ENCODE data around the gene IL17RD.

The IL17RD gene

GRCh38 chr3:57130571-57131209 is 34.5 kb downstream of the IL17RD start:
- no peak for DNase-seq (ENCODE audit: low spot score)

DNA sequence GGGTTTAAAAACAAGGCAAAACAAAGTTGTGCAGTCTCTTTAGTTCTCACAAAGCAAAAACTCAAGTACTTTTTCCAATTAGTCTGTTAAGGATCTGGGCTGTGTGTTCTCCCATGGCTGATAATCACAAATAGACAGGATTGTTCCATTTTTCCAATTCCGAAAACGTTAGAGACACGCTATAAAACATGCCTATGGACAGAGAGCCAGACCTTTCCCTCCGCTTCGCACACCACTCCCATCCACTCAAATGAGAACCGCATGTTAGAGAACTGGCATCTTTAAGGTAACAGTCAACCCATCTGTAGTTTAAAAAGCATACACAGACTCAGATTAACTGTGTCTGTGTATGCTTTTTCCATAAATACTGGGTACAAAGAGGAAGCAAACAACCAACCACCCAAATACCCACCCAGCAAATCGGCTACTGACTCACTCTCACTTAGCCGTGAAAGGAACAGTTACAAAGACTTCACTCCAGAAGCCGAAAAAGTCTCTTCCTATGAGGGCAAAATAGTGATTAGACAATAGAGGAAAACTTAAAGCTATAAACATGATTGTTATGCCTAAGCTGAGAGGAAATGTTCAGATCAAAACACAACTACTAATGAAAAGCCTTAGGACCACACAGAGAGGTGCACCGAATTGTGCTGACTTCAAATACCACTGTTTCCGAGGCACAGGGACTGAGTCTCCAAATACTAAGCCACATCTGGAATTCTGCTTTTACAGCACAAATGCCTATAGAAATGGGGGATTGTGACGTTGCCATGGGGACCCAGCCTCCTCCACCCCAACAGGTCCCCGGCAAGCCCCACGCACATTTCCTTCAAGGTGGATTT is 36.1 kb downstream of the IL17RD start:
- no peak for DNase-seq (ENCODE audit: low spot score)

GRCh38 chr3:57127891-57128518 is 37.1 kb downstream of the IL17RD start:
- DNase-seq (ENCODE audit: low spot score) = no peak

DNA sequence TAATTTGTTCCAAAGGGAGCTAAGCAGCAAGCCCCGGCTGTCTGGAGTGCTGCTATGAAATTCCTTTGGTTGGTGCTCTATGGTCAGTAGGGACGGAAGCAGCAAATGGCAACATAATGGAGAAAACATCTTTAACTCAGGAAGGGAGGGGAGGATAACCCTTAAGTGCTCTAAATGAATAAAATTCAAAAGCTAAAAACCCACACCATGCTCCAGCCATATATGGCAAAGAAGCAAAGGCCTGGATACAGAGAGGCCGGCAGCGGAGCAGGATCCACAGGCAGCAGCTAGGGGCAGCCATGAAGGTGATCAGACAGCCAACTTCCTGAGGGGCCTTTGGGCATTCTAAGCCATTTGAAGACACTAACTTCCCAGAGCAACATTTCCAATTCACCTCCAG is 38.9 kb downstream of the IL17RD start:
- DNase-seq (ENCODE audit: low spot score) = no peak

DNA sequence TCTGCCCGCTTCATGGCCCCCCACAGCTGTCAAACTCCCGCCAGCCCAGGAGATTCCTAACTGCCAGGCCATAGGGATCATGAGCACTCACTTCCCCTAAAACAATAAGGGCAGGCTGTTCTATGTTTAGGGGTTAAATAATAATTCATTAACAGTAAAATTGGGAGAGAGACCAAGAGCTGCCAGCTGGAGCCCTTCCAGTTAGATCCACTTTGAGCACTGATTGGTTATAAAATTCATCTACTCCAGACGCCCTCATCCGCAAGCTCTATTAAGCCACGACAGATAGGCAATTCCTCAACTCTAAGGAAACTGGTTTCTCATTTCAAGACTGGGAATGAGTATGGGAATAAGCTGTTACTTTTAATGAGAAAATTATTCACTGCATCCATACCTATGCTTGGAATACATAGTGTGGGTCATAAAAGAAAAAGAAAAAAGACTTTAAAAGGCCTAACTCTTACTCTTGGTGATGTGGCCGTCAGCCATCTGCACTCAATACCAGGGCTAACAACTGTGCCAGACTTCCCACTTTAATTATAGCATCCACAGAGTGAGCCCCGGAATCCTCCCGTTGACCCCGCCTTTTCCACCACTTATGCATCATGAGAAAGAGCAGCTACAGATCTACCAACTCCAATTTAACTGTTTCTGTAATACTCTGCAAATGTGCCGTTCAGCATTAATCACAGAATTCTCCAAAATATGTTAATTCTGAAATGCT is 44.5 kb downstream of the IL17RD start:
- DNase-seq (ENCODE audit: low spot score) = no peak

DNA sequence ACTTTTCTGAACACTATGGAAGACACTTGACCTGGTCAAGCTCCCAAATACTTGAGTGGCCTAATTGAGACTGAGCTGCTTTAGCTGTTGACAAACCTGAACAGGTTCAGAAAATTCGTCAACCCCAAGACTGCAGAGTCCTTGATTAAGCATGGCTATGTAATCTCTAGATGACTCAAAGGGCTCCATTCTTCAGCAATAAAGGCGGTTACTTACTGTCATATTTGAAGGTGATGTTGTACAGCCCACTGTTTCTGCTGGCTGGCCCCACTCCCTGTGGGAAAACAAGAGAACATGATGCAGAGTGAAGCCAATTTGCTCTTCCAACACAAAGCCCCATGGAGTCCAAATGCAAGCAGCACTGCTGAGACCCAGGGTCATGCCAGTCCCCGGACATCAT is 45.1 kb downstream of the IL17RD start:
- DNase-seq (ENCODE audit: low spot score) = no peak

DNA sequence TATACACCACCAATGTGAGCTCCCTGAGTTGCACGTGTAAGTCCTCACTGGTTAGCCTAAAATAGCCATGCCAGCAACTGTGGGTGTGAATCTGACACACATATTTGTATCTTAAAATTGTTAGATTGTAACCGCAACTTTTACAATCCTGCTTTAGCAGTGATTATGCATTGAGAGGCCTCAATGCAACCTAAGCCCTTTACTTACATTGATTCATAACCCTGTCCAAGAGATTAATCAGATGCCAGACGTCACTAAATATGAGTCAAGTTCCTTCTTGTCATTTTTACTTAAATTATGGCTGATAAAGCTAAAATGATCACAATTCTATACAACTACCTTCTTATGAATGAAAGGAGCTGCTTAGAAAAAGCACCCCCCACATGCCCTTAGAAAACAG is 46.9 kb downstream of the IL17RD start:
- DNase-seq (ENCODE audit: low spot score) = no peak

- no peak for DNase-seq (ENCODE audit: low spot score)
Observed at GRCh38 chr3:57116501-57116900, 48.7 kb downstream of the IL17RD start.

GRCh38 chr3:57112206-57112605 is 52.9 kb downstream of the IL17RD start:
- peak; percentile 17 for DNase-seq (ENCODE audit: low spot score)

- DNase-seq (ENCODE audit: low spot score) = no peak
Observed at GRCh38 chr3:57110798-57111197, 54.4 kb downstream of the IL17RD start.

- no peak for DNase-seq (ENCODE audit: low spot score)
Observed at GRCh38 chr3:57110214-57110613, 54.9 kb downstream of the IL17RD start.

DNA sequence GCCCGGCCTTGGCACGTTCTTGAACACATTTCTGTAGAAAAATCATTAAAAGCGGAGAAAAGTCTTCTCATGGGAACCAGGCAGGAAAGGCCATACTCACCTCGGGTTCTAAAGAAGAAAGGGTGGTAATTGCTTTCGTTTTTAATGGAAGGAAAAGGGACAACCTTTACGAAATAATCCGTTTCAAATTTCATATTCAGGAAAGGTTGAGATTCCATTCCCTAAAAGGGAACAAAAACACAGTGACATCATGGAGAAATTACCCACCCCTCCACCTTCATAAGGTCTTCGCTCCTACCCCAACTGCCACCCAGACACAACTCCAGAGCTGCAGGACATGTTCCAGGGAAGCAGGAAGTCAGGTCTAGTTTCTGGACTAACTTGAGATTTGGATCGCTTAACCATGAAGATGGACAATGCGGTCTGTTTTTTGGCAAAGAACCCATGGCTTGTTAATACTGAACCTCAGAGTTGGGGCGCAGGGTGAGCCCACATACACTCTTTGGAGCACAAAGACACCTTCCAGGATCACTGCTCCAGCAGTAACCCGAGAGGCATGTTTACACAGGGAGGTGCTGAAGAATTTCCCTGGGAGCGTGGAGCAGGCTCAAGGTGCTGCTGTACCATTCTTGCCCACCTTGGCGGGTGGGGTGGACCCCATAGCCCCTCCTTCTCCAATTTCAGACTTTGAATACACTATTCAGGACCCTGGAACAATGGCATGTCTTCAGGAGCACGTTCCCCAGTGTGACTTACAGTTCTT is 55.5 kb downstream of the IL17RD start:
- no peak for DNase-seq (ENCODE audit: low spot score)

GRCh38 chr3:57108684-57109083 is 56.5 kb downstream of the IL17RD start:
- DNase-seq (ENCODE audit: low spot score) = no peak

GRCh38 chr3:57105585-57105984 is 59.6 kb downstream of the IL17RD start:
- DNase-seq (ENCODE audit: low spot score) = no peak

GRCh38 chr3:57100046-57100695 is 65.0 kb downstream of the IL17RD start:
- peak; percentile 81 for DNase-seq (ENCODE audit: low spot score)

- no peak for DNase-seq (ENCODE audit: low spot score)
Observed at GRCh38 chr3:57098418-57099310, 66.5 kb downstream of the IL17RD start.

DNA sequence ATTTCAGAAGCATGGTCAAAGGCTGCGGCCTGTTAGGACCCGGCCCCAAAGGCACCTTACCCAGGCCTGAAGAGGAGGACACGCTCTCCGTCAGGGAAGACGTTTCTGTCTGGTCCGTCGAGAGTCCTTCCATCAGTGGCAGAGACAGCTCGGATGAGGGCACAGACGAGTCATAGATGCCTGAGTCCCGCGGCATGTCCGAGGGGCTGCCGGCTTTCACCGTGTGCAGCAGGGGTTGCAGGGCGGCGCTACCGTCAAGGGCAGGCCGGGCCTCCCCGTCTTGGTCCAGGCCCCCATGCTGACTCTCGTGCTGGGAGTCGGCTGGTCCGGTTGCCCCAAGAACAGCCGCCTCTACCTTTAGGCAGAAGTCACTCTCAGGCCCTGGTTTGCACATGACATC is 67.6 kb downstream of the IL17RD start:
- no peak for DNase-seq (ENCODE audit: low spot score)

DNA sequence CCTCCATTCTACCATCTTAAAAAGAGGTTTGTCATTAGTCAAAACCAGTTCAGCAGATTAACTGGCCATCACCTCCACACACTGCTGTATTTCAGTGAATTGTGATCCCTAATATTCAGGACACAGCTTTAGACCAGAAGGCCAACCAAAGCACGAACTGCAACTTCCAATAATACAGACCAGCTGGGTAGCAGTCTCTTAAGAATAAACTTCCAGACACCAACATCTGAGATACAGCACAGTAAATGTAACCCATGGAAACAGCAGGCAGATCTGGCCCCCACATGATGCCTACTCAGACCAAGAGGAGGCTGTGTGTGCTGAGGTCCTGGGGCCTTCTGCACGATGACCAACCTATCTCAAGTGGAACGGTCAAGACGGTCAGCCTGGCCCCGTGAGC is 69.8 kb downstream of the IL17RD start:
- no peak for DNase-seq (ENCODE audit: low spot score)

- DNase-seq (ENCODE audit: low spot score) = no peak
Observed at GRCh38 chr3:57094575-57094974, 70.6 kb downstream of the IL17RD start.

GRCh38 chr3:57093971-57094535 is 71.1 kb downstream of the IL17RD start:
- DNase-seq (ENCODE audit: low spot score) = no peak

Measured in NAMALWA (cell line).